ENCODE measurements around the gene CRACR2A. TPM values are rescaled to one million over a fixed set of nuclear protein-coding genes. Genes with fewer than 3 reads are reported as not detected.

Gene CRACR2A
- total RNA-seq, 1 donor from 2014 or later, result 2.7 TPM

DNA sequence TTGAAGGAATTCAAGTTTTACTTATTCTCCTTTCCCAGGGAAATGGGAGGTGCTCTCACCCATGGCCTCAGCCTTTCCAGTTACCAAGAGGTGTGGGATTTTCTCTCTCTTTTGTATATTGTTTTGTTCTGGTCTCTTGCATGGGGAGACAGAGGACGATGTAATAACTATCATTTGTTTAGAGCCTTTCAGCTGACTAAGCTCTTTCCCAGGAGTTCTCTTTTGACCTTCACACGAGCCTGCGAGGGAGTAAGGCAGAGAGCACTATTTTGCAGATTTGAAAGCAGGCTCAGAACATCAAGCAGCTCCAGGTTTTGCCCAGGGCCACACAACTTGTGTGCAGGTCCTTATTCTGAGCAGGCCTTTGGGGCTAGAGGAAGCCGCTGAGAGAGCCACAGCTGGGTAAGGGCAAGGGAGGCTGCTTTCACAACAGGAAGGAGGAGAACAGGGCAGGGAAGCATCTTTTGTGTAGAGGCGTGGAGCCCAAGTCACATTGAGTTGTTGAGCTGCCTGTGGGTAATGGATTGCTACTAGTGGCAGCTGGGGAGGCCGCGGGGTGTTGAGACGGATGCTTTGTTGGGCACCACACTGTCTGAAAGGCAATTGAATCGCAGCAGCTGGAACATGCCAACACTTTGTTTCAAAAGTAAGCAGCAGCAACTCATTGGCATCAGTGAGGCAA, 145.7 kb downstream of the CRACR2A start:
- H3K36me3 Mint-ChIP-seq (ENCODE audit: low read depth), result no peaks in the 10 kb centered on the region
- no peaks in the 10 kb centered on the region for H3K27me3 Mint-ChIP-seq (ENCODE audit: low read depth)
- H3K4me3 Mint-ChIP-seq, result no peak overlapping the region
- no peak overlapping the region for H3K27ac Mint-ChIP-seq (ENCODE audit: unreplicated experiment)
- H3K4me1 Mint-ChIP-seq, result peaks cover 35% of the 10 kb centered on the region
- peaks cover 2% of the 10 kb centered on the region for H3K9me3 Mint-ChIP-seq
- no peak for TF ChIP-seq CTCF (conservative IDR thresholded peaks at IDR 0.05)
- no peak for DNase-seq (ENCODE audit: low read depth, low spot score)

DNA sequence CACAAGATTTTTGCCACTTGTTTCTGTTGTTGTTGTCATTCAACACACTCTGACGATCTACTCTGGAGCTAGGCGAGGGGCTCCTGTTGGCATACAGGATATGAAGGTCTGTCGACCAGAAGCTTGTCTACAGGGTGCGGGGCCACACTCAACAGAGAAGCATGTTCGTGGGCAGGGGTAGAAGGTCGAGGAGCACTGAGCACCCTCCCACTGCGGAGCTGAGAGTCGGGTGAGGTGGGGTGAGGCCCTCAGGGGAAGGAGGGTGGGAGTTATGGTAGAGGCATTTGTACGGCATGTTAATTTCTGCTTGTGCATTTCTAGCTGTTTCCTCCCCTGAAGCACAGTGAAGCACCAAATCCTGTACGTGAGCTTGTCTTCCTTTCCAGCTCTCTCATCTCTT, 146.8 kb downstream of the CRACR2A start:
- Mint-ChIP-seq H3K4me3 (no peak overlapping the region), H3K36me3 (ENCODE audit: low read depth) (no peaks in the 10 kb centered on the region), H3K27me3 (ENCODE audit: low read depth) (no peaks in the 10 kb centered on the region), H3K4me1 (peaks cover 39% of the 10 kb centered on the region), H3K9me3 (peaks cover 2% of the 10 kb centered on the region), H3K27ac (ENCODE audit: unreplicated experiment) (no peak overlapping the region)
- DNase-seq (ENCODE audit: low read depth, low spot score), result no peak
- no peak for TF ChIP-seq CTCF (conservative IDR thresholded peaks at IDR 0.05)

- H3K27ac Mint-ChIP-seq (ENCODE audit: unreplicated experiment), result no peak overlapping the region
- no peak overlapping the region for H3K4me3 Mint-ChIP-seq
- no peak for DNase-seq (ENCODE audit: low read depth, low spot score)
- no peaks in the 10 kb centered on the region for H3K36me3 Mint-ChIP-seq (ENCODE audit: low read depth)
- no peaks in the 10 kb centered on the region for H3K27me3 Mint-ChIP-seq (ENCODE audit: low read depth)
- no peak for TF ChIP-seq CTCF (conservative IDR thresholded peaks at IDR 0.05)
- peaks cover 43% of the 10 kb centered on the region for H3K4me1 Mint-ChIP-seq
- peaks cover 2% of the 10 kb centered on the region for H3K9me3 Mint-ChIP-seq
These were observed 147.2 kb downstream of the CRACR2A start for GRCh38 chr12:3605692-3606091.

- H3K27ac Mint-ChIP-seq (ENCODE audit: unreplicated experiment), result peak overlapping the region; percentile 70
- DNase-seq (ENCODE audit: low read depth, low spot score), result no peak
- H3K9me3 Mint-ChIP-seq, result peaks cover 2% of the 10 kb centered on the region
- peaks cover 47% of the 10 kb centered on the region for H3K4me1 Mint-ChIP-seq
- no peak for TF ChIP-seq CTCF (conservative IDR thresholded peaks at IDR 0.05)
- H3K27me3 Mint-ChIP-seq (ENCODE audit: low read depth), result no peaks in the 10 kb centered on the region
- no peaks in the 10 kb centered on the region for H3K36me3 Mint-ChIP-seq (ENCODE audit: low read depth)
- H3K4me3 Mint-ChIP-seq, result no peak overlapping the region
These were observed 147.9 kb downstream of the CRACR2A start for GRCh38 chr12:3604748-3605586.

DNA sequence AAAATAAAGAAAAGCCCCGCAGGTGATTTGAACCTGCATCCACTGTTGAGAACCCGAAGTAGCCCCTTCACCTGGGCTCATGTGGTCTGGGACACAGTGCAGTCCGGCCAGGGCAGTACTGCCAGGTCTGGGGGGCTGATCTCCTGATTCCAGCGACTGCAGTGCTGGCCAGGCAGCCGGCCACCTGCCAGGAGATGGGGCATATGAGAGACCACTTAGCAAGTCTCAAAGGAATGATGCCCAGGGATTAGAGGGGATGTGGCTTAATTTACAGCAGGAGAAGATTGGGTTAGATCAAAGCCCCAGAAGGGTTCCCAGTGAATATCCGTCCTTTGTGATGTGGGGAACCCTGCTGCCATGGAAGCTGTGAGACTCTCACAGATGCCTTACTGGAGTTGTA, 148.6 kb downstream of the CRACR2A start:
- no peak overlapping the region for H3K27ac Mint-ChIP-seq (ENCODE audit: unreplicated experiment)
- H3K4me1 Mint-ChIP-seq, result peaks cover 50% of the 10 kb centered on the region
- no peaks in the 10 kb centered on the region for H3K27me3 Mint-ChIP-seq (ENCODE audit: low read depth)
- no peak overlapping the region for H3K4me3 Mint-ChIP-seq
- no peaks in the 10 kb centered on the region for H3K9me3 Mint-ChIP-seq
- no peaks in the 10 kb centered on the region for H3K36me3 Mint-ChIP-seq (ENCODE audit: low read depth)
- no peak for TF ChIP-seq CTCF (conservative IDR thresholded peaks at IDR 0.05)
- no peak for DNase-seq (ENCODE audit: low read depth, low spot score)

Measured in neural crest cell (in vitro differentiated cells).